ENCODE results near the gene RNF13.

Gene RNF13

DNA sequence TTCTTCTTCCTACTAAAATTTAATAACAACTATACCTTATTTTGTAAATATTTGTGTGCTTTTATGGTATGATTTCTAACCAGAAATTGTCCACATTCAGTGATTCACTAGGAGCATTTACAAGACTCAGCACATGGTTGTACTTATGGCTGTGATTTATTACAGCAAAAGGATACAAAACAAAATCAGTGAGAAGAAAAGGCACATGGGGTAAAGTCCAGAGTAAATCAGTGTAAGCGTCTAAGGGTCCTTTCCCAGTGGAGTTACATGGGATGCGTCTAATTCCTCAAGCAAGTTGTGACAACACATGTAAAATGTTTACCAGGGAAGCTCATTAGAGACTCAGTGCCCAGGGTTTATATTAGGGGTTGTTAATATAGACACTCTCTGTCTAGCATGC, 31.1 kb downstream of the RNF13 start:
- TF ChIP-seq, protein P1, sequence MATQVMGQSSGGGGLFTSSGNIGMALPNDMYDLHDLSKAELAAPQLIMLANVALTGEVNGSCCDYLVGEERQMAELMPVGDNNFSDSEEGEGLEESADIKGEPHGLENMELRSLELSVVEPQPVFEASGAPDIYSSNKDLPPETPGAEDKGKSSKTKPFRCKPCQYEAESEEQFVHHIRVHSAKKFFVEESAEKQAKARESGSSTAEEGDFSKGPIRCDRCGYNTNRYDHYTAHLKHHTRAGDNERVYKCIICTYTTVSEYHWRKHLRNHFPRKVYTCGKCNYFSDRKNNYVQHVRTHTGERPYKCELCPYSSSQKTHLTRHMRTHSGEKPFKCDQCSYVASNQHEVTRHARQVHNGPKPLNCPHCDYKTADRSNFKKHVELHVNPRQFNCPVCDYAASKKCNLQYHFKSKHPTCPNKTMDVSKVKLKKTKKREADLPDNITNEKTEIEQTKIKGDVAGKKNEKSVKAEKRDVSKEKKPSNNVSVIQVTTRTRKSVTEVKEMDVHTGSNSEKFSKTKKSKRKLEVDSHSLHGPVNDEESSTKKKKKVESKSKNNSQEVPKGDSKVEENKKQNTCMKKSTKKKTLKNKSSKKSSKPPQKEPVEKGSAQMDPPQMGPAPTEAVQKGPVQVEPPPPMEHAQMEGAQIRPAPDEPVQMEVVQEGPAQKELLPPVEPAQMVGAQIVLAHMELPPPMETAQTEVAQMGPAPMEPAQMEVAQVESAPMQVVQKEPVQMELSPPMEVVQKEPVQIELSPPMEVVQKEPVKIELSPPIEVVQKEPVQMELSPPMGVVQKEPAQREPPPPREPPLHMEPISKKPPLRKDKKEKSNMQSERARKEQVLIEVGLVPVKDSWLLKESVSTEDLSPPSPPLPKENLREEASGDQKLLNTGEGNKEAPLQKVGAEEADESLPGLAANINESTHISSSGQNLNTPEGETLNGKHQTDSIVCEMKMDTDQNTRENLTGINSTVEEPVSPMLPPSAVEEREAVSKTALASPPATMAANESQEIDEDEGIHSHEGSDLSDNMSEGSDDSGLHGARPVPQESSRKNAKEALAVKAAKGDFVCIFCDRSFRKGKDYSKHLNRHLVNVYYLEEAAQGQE (IDR thresholded peaks at IDR 0.05; ENCODE audit: insufficient read depth in 1 of 2, low read depth in 2 of 2, low read length in 2 of 2), result no peak
- TF ChIP-seq SIN3A (IDR thresholded peaks at IDR 0.05; ENCODE audit: borderline replicate concordance, insufficient read depth, low read length), result no peak
- TF ChIP-seq TAF1 (IDR thresholded peaks at IDR 0.05; ENCODE audit: borderline replicate concordance, insufficient read depth, low read length), result no peak
- TF ChIP-seq POLR2AphosphoS5 (IDR thresholded peaks at IDR 0.05; ENCODE audit: low read depth, low read length), result no peak
- no peak for TF ChIP-seq FOXP2 (optimal IDR thresholded peaks at IDR 0.05; ENCODE audit: borderline replicate concordance, extremely low read depth, extremely low read length, insufficient read depth)

DNA sequence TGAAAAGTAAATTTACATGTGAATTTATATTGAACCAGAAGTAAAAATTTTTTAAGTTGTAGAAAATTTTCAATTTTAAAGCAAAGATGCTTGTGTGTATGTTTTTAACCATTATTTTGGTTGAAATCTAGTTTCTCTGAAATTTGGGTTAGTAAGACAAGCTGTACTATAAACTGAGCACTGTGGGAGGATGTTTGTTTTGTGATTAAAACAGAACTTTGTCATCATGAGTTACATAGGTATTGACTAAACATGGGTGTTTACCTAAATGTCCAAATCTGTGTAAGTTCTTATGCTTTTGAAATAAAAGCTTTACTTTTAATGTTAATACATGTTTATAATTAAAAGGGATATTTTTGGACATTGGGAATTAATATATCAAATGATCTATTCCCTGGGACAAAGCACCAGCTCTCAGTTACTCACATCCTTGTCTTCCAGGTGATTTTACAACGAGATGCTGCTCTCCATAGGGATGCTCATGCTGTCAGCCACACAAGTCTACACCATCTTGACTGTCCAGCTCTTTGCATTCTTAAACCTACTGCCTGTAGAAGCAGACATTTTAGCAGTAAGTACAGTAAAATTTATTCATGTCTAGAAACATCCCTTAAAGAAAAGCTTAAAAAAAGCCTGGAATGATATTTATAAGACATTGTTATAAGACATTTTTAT, 32.7 kb downstream of the RNF13 start:
- TF ChIP-seq, protein P1 (IDR thresholded peaks at IDR 0.05; ENCODE audit: insufficient read depth in 1 of 2, low read depth in 2 of 2, low read length in 2 of 2), result no peak
- TF ChIP-seq POLR2AphosphoS5 (IDR thresholded peaks at IDR 0.05; ENCODE audit: low read depth, low read length), result no peak

DNA sequence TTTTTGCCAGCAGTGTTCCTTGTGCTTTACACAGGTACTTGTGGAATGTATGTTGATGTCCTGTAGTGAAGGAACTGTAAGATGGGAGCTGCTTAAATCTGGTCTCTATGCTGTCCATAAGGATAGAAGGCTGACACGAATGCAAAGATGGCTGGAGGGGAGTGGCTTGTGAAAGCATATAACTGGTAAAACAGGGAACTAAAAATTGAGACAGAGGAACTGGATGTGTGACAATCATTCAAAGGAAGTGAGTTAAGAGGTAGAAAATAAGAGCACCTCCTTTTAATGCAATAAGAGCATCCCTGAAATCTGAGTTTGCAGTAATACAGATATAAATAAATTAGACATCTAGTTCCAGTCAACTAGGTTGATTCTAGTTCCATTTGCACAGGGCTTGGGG, 35.2 kb downstream of the RNF13 start:
- TF ChIP-seq FOXP2 (optimal IDR thresholded peaks at IDR 0.05; ENCODE audit: borderline replicate concordance, extremely low read depth, extremely low read length, insufficient read depth) (no peak), SIN3A (IDR thresholded peaks at IDR 0.05; ENCODE audit: borderline replicate concordance, insufficient read depth, low read length) (no peak), POLR2AphosphoS5 (IDR thresholded peaks at IDR 0.05; ENCODE audit: low read depth, low read length) (no peak), TAF1 (IDR thresholded peaks at IDR 0.05; ENCODE audit: borderline replicate concordance, insufficient read depth, low read length) (no peak)
- TF ChIP-seq, protein P1 (IDR thresholded peaks at IDR 0.05; ENCODE audit: insufficient read depth in 1 of 2, low read depth in 2 of 2, low read length in 2 of 2), result no peak

DNA sequence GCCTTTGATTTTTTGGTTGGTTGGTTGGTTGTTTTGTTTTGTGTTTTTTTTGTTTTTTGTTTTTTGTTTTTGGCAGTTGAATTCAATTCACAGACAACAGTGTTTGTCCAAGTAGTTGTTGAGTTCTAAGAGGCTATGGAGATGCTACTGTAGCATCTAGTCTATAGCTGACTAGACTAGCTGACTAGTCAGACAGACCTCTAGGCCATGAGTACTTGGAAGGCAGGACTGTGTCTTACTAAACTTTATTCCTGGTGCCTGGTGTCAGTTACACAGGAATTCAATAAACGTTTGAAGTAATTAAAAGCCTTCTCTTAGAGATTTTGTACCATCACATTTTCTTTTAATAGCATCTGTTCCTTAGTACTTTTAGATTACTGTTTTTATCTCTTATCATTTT, 35.7 kb downstream of the RNF13 start:
- TF ChIP-seq TAF1 (IDR thresholded peaks at IDR 0.05; ENCODE audit: borderline replicate concordance, insufficient read depth, low read length) (no peak), FOXP2 (optimal IDR thresholded peaks at IDR 0.05; ENCODE audit: borderline replicate concordance, extremely low read depth, extremely low read length, insufficient read depth) (no peak), POLR2AphosphoS5 (IDR thresholded peaks at IDR 0.05; ENCODE audit: low read depth, low read length) (no peak), SIN3A (IDR thresholded peaks at IDR 0.05; ENCODE audit: borderline replicate concordance, insufficient read depth, low read length) (no peak)
- TF ChIP-seq, protein P1 (IDR thresholded peaks at IDR 0.05; ENCODE audit: insufficient read depth in 1 of 2, low read depth in 2 of 2, low read length in 2 of 2), result no peak
